COLO668 (cell line): ENCODE results near the gene UGT2A3.
"Not testable (repeated sequence)": the region's sequence is repeated elsewhere in the genome, so short reads cannot be mapped to it uniquely, and the experiment has no call there.

ENCODE experiments used
- DNase-seq: peaks from one replicate; lab custom pipeline; 2025; ENCODE audit not compliant: unreplicated experiment; lab: John Stamatoyannopoulos, UW

Gene UGT2A3

GRCh38 chr4:68951078-68951805 lies at the start of gene UGT2A3:
TSS of gene UGT2A3 (minus strand) at chr4:68951804. CDS start at chr4:68951760, 44 bp downstream.
- no peak for DNase-seq

DNA sequence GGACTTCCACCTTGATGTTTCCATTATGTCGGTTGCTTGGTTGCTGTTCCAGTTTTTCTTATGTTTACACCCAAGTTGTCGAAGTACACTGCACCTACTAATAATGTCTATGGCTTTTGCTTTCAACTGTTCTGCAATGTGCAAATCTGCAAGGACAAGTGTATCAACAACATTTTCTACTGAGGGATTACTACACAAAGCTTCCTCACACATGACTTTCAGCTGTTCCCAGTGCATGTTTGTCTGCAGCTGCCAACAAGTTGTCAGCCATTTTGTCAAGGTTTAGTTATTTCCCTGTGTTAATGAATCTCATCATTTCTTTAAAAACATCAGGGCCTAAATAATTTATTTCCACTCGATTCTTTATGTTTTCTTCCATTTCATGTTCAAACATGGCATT lies 45.4 kb upstream of the UGT2A3 start:
- DNase-seq, result no peak

GRCh38 chr4:68995292-68995691 lies 43.7 kb upstream of the UGT2A3 start:
- no peak for DNase-seq

GRCh38 chr4:68987007-68987406 lies 35.4 kb upstream of the UGT2A3 start:
- DNase-seq, result no peak

DNA sequence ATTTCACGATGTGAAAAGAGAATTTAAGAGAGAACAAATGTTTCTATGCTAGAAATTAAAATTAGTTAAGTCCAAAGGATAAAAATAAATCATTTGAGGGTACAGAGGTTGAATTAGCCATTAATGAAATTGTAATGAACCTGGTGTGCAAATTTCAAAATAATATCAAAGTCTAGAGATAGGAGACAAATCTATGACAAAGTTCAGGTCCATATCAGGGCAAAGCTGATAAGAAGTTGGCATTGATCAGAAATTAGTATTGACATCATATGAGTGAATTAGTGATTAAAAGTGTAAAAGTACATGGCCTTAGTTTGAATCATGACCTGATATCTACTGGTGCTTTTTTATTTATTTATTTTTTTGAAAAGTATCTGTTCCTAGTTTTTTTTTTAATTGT lies 33.8 kb upstream of the UGT2A3 start:
- no peak for DNase-seq

DNA sequence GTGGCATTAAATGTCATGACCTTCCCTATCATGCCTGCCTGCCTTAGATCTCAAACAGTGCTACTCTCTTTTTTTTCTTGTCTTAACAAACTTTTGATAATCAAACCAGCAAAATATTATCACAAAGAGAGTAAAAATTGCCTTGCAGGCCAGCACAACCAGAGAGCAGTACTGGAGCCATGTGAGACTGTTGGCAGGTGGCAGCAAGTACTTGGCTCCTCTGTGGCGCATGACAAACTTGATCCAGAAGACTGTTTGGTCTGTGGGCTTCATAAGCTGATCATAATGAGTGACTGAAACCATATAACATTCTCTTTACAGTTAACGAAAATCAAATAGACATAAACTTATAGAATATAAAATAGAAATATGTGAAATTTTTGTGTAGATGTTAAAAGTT lies 33.3 kb upstream of the UGT2A3 start:
- no peak for DNase-seq

- DNase-seq, result no peak
These were observed 11.8 kb upstream of the UGT2A3 start for GRCh38 chr4:68963374-68963773.

DNA sequence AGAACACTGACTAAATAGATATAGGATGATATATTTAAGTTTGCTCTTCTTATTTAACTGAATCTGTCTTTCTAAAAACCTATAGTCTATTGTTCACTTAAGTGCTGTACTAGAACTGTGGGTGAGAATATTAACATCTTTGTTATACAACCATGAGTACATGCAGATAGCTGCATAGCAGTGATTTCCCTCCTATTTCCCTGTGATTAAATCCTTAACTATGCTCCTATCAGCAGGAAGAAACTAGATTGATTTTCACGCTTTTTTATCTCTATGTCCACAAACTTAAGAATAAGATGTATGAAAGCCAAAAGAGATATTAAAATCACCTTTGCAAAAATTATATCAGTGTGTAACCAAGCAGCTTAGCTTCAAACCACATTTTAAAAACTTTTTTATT lies 11.3 kb upstream of the UGT2A3 start:
- DNase-seq, result no peak

- no peak for DNase-seq
These were observed 8.9 kb upstream of the UGT2A3 start for GRCh38 chr4:68960294-68961163.

- not testable (repeated sequence) for DNase-seq
These were observed 7.5 kb upstream of the UGT2A3 start for GRCh38 chr4:68959085-68959484.

- DNase-seq, result no peak
These were observed 2.5 kb upstream of the UGT2A3 start for GRCh38 chr4:68954126-68954525.

DNA sequence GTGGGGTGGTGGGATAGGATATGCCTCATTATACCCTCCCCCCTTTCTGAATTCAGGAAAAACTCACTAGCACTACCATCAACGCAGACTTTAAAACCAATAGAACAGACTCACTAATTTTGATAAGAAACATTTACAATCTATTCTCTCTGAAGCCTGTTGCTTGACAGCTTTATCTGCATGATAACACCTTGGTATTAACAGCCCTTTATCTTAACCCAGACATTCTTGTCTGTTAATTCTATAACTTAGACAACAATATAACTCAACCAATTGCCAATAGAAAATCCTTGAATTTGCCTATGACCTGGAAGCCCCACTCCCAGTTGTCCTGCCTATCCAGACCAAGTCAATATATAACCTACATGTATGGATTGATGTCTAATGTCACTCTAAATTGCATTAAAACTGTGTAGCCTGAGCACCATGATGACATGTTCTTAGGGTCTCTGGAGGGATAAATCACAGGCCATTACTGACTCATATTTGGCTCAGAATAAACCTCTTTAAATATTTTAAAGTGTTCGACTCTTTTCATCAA lies 1.5 kb upstream of the UGT2A3 start:
- DNase-seq, result no peak

- DNase-seq, result no peak
These were observed 392 bp upstream of the UGT2A3 start for GRCh38 chr4:68951806-68952585.

DNA sequence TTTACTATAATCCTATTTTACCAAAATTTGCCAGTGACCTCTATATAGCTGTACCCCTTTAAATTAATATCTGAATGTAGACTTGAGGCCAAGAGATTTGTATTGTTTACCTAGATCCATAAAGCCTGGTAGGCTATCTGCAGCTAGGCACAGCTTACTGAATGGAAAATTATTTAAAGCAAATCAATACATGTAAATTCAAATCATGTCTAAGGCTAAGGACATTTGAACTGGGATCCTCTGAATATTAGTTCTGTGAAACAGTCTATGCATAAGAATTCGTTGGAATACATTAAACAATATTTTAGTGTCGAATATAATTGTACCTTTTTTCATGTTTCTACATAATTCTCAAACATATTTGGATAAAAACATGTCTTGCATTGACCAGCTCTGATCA lies 1.6 kb downstream of the UGT2A3 start:
- DNase-seq, result no peak

DNA sequence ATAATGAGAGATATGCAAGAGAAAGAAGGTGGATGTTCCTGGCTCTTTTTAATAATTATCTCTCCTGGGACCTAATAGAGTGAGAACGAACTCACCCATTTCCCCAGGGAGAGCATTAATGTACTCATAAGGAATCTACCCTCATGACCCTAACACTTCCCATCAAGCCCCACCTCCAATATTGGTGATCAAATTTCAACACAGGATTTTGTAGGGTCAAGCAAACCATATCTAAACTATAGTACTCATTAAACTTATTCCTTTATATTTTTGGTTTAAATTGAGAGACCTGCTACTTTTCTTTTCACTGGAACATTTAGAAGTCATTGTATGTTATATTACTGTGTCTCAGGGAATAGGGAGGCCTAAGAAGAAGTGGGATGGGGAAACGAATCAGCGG lies 2.6 kb downstream of the UGT2A3 start:
- DNase-seq, result no peak

DNA sequence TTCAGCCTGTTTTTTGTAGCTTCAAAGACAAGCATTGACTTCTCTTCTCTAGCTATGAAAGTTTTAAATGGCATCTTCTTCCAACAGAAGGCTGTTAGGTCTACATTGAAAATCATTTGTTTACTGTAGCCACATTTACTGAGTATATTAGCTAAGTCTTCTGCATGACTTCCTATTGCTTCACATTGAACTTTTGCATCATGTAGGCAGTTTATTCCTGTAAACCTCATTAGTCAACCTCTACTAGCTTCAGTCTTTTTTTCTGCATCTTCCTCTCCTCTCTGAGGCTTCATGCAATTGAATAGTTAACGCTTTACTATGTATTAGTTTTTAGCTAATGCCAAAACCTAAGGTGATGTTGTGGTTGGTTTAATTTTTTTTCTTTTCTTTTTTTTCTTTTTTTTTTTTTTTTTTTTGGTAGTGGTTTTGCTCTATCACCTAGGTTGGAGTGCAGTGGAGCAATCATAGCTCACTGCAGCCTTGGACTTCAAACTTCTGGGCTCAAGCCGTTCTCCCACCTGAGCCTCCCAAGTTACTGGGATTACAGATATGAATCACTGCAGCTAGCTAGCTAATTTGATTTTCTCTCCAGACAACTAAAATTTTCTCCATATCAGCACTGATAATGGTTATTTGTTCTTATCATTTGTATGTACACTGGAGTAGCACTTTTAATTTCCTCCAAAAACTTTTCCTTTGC lies 3.4 kb downstream of the UGT2A3 start:
- no peak for DNase-seq

GRCh38 chr4:68929076-68929737 lies 22.4 kb downstream of the UGT2A3 start:
- no peak for DNase-seq

DNA sequence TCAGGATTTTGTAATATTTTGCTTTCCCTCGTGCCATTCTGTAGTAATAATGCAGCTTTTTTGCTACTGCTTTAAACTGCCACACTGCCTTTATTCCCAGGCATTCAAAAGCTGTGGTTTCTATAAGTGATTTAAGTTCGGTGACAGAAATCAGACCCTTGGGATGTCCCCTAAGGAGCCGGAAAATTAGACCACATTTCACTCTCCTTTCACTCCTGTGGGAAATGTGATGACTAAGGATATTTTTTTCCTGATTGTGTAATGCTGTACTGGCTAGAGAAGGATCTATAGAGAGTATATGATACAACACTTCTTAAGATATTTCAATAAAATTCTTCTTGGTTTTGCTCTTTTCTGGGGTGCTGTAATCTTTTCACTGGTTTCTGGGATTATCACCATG lies 24.4 kb downstream of the UGT2A3 start:
- DNase-seq, result no peak

- not testable (repeated sequence) for DNase-seq
These were observed 29.4 kb downstream of the UGT2A3 start for GRCh38 chr4:68922202-68922601.

GRCh38 chr4:68921051-68921450 lies 30.6 kb downstream of the UGT2A3 start:
- no peak for DNase-seq
